ENCODE measurements around the gene STXBP6.

The STXBP6 gene

GRCh38 chr14:25049568-25050268 is at the start of gene STXBP6:
TSS of gene STXBP6 (minus strand) at chr14:25050147. CDS start at chr14:24974818, 75,329 bp downstream.
- DNase-seq: peak; percentile 90

GRCh38 chr14:25097120-25097519 is 47.2 kb upstream of the STXBP6 start:
- no peak for DNase-seq

DNA sequence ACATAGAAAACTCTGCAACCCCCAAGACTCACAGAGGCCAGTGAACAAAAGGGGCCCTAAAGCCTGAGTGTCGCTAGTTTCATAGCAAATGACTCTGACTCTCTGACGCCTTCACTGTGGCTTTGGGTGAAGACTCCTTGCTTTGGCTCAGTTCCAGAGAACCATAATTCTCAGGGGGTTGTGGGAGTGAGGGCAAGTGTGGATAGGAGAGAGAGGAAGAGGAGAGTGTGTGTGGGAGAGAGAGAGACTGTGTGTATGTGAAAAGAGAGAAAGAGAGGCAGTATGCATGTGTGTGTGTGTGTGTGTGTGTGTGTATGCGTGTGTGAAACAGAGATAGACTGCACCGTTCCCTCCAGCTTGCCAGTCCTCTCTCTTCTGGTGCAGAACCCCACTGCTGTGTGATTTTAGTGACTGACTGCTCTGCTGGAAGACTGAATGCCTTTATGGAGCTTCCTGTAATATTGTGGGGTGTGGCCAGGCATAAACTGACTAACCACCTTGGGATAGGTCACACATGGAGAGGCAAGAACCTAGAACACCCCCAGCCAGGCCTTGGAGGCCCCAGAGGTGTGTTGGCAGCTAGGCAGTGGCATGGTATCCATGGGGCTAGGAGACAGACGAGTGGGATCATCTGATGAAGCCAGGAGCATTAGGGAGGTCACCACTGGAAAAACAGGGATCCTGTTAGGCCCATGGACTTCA is 45.9 kb upstream of the STXBP6 start:
- no peak for DNase-seq

- no peak for DNase-seq
Measured at GRCh38 chr14:25094171-25094907, 44.4 kb upstream of the STXBP6 start.

GRCh38 chr14:25092258-25092740 is 42.4 kb upstream of the STXBP6 start:
- peak; percentile 76 for DNase-seq

DNA sequence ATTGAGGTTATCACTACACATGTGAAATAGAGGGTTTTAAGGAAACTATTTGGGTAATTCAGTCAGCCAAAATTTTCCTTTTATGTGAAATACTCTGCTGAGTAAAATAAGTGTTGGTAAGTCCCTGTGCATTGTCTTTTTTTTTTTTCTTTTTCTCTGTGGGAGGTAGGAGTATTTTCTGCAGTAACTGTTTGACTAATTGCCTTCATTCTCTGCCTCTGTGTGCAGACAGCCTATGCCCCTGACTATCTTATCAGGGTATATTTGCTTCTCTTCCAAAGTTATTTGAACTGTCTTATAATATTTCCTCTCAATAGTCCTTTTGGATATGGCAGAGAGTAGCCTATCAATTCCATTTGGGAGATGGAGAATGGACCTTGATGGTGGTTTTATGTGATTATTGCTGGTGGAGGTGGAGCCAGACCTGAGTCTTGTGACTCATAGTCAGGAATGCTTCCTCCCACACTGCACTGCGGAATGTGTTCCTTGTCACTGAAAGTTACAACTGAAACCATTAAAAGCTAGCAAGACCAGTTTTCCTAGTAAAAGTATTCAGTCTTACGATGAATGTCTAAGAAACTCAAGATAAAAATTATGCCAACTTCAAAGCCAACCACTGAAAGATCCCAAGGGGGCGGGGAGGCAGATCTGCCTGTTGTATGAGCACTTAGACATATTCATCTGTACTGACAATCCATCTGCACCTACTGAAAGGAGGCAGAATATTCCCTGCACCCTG is 40.9 kb upstream of the STXBP6 start:
- peak; percentile 31 for DNase-seq

- DNase-seq: peak; percentile 15
Measured at GRCh38 chr14:25090256-25090655, 40.3 kb upstream of the STXBP6 start.

DNA sequence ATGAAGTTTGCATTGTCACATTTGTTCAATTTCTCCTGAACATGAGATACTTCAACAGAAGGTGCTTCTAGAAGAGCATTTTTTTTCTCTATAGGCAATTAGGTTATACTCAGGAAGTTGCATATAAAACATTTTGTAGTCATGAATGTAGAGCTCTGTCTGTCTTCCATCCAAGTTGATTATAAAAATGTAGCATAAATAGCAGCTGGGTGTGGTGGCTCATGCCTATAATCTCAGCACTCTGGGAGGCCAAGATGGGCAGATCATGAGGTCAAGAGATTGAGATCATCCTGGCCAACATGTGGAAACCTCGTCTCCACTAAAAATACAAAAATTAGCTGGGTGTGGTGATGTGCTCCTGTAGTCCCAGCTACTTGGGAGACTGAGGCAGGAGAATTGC is 39.5 kb upstream of the STXBP6 start:
- DNase-seq: no peak

DNA sequence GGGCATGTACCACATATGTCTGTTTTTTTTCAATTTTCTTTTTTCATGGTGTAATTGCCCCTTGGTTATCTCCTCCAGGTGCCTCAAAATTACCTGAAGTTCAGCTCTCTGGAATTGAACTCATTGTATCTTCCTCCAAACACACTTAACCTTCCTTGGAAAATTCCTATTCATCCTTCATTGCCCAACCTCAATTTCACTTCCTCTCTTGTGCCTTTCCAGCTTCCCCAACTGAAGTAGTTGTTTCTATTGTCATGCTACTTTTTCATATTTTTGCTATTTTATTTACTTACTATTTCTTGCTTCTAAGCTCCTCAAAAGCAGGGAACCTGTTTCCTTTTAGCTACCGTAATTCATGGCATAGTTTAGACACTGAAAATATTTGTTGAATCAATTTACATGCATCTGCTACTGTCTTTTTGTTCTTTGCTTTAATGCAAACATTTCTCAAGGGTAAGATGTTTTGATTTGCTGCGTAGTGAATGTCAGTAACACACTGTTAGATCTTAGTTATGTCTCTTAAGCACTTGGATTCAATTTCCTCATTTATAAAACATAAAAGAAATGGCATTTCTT is 37.0 kb upstream of the STXBP6 start:
- DNase-seq: peak; percentile 16

GRCh38 chr14:25086081-25086480 is 36.1 kb upstream of the STXBP6 start:
- DNase-seq: no peak

DNA sequence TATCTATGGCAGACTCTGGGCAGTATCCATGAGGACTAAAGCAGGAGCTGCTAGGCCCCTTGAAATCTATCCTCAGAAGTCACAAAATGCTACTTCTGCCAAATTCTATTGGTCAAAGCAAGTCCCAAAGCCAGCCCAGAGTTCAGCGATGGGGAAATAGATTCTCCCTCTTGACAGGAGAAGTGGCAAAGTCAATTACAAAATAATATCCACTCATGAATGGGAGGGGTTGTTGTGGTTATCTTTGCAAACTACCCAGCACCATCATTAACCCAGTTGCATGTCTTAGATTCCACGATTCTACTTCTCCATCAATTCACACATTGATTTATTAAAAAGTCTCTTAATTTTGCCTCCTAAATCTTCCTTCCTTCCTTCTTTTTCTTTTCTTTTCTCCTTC is 30.7 kb upstream of the STXBP6 start:
- DNase-seq: no peak

DNA sequence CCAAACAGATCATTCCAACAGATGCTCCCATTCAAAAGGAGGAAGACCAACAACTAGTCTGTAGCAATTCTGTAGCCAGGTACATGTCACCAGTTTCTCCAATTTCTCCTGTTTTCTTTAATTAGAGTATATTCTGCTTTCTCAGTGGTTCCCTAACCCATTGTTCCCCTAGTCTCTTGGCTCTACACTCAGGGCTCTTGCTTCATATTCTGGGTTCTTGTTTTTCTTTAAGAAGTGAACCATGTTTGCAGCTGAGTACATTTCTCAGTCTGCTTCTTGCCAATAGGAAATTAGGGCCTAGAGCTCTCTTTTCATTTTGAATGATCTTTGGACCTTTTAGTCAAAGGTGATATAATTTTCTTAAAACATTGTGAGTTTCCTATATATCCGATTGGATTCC is 29.4 kb upstream of the STXBP6 start:
- no peak for DNase-seq

GRCh38 chr14:25074099-25074685 is 24.2 kb upstream of the STXBP6 start:
- DNase-seq: no peak

DNA sequence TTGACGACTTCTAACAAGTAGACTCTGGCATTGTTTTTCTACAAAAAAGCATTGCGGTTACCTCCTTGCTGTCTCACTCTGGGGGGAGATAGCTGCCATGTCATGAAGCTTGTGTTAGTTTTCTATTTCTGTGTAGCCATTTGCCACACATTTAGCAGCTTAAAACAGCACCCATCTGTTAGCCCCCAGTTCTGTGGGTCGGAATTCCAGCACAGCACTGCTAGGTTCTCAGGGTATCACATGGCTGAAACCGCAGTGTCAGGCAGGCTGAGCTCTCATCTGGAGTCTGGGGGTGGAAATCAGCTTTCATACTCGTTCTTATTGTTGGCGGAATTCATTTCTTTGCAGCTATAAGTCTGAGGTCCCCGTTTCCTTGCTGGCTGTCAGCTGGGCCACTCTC is 19.9 kb upstream of the STXBP6 start:
- DNase-seq: no peak

- no peak for DNase-seq
Measured at GRCh38 chr14:25067600-25067999, 17.7 kb upstream of the STXBP6 start.

GRCh38 chr14:25062022-25062321 is 12.0 kb upstream of the STXBP6 start:
- DNase-seq: no peak

- no peak for DNase-seq
Measured at GRCh38 chr14:25056688-25057078, 6.7 kb upstream of the STXBP6 start.

- peak; percentile 9 for DNase-seq
Measured at GRCh38 chr14:25055992-25056687, 6.2 kb upstream of the STXBP6 start.

- DNase-seq: no peak
Measured at GRCh38 chr14:25055005-25055404, 5.1 kb upstream of the STXBP6 start.

GRCh38 chr14:25053585-25053984 is 3.6 kb upstream of the STXBP6 start:
- DNase-seq: no peak

- DNase-seq: no peak
Measured at GRCh38 chr14:25052921-25053320, 3.0 kb upstream of the STXBP6 start.

DNA sequence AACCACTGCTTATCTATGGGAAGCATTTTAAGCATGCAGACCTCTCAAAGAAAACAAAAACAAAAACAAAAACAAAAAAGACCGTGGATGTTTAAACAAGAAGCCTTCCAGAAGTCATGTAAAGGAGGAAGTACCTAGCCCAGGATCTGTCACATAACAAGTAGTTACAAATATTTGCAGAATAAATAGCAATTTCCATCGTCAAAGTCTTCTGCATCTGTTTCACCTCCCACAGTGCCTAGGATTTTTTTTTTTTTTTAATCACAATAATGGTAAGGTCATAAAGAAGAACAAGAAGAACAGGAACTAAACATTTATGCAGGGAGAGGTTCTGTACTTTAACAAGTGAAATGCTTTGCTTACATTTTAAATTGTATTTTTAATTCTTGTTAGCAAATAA is 2.4 kb upstream of the STXBP6 start:
- DNase-seq: no peak
